NCI-H2227 (cell line): ENCODE data around the gene TEAD1.
A peak's percentile ranks its signal among the peaks of the same experiment; 100 is the strongest.

Source experiments
- DNase-seq: peaks from one replicate; lab custom pipeline; 2025; ENCODE audit not compliant: unreplicated experiment; lab: John Stamatoyannopoulos, UW

Gene TEAD1

GRCh38 chr11:12925520-12925919 is 251.3 kb downstream of the TEAD1 start:
- no peak for DNase-seq

- no peak for DNase-seq
Observed at GRCh38 chr11:12927221-12927620, 253.0 kb downstream of the TEAD1 start.

GRCh38 chr11:12927886-12928285 is 253.7 kb downstream of the TEAD1 start:
- DNase-seq, result no peak

GRCh38 chr11:12930850-12931249 is 256.6 kb downstream of the TEAD1 start:
- DNase-seq, result no peak

GRCh38 chr11:12932485-12932884 is 258.3 kb downstream of the TEAD1 start:
- DNase-seq, result no peak

- DNase-seq, result no peak
Observed at GRCh38 chr11:12936200-12936599, 262.0 kb downstream of the TEAD1 start.

GRCh38 chr11:12938590-12939247 is 264.5 kb downstream of the TEAD1 start:
- no peak for DNase-seq

GRCh38 chr11:12941671-12942070 is 267.4 kb downstream of the TEAD1 start:
- DNase-seq, result no peak

GRCh38 chr11:12942157-12942556 is 267.9 kb downstream of the TEAD1 start:
- no peak for DNase-seq

DNA sequence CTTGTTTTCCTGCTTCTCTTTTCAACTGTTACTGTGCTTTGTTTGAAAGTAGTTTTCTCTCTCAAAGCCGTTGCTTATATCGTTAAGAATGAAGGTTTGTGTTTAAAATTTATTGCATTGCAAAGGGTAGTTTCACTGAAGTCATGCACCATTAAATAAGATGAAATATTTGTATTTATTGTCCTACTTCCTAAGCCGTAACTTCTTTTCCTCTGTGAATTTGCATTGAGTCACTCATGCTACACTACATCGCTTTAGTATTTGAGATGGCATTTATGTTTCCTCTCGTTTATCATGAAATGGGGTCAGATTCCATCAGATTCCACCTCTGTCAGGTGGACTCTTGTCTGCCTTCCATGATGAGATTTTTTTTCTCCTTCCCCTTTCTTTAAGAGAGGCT is 269.1 kb downstream of the TEAD1 start:
- no peak for DNase-seq

DNA sequence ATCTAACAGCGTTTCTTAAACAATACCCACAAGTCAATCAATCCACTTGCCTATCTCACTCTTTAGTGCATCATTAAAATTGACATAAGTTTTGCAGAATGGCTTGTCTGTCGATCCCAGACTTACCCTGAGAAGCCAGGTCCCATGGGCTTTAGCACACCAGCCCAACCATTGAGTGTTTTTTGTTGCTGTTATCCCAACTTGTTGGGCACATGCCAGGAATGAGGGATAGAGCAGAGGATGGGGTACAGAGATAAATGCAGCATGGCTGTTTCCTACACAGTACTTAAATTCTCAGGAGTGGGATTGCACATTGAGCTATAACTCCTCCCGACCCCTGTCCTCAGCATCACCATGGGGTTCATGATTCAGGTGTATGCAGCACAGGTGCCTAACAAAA is 270.7 kb downstream of the TEAD1 start:
- no peak for DNase-seq

DNA sequence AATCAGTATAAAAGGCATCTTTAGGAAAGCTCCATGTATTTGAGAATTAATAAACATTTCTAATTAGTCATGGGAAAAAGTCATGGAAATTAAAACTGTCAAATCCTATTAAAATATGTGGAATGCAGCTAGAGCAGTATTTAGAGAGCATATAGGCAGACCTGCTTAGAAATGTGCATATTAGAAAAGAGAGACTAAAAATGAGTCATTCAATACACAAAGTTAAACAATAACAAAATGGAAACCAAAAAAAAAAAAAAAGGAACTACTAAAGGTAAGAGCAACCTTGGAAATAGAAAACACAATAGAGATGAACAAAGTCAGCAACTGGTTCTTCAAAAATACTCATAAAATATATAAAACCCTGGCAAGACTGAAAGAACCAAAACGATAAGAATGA is 275.2 kb downstream of the TEAD1 start:
- DNase-seq, result no peak

DNA sequence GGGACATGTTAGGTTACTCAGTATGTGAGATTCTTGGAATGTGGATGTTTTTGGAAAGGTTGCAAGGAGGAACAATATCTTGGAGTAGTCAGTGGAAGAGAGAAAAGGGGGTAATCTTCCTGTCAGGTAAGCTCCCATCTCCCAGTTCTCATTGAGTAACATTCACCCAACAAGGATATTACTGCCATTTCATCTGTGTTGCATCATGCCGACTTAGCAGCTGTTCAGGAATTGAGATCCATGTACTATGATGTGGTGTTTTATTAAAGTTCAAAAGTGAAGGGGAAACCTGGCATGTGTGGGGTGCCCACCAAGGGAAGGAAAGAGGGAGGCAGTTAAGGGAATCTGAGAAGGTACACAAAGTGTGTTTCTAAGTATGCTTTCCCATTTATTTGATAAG is 276.4 kb downstream of the TEAD1 start:
- DNase-seq, result no peak

DNA sequence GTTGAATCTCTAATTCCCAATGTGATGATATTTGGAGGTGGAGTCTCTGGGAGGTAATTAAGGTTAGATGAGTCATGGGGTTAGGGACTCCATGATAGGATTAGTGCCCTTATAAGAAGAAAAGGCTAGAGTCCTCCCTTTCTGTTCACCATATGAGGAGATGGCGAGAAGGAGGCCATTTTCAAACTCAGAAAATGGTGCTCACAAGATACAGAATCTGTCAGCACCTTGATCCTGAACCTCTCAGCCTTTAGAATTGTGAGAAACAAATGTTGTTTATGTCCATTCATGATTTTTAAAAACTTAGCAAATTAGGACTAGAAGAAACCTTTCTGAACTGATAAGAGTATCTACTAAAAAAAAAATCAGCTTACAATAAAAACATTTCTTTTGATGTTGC is 277.2 kb downstream of the TEAD1 start:
- DNase-seq, result no peak

- no peak for DNase-seq
Observed at GRCh38 chr11:12952094-12952493, 277.9 kb downstream of the TEAD1 start.

DNA sequence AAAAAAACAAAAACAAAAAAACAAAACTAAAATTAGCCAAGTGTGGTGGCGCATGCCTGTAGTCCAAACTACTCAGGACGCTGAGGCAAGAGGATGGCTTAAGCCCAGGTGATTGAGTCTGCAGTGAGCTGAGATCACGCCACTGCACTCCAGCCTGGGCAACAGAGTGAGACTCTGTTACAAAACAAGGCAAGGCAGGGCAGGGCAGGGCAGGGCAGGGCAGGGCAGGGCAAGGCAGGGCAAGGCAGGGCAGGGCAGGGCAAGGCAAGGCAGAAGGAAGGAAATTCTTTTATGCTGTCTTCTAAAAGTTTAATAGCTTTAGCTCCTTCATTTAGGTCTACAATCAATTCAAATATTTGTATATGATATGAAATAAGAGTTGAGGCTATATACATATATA is 284.8 kb downstream of the TEAD1 start:
- DNase-seq, result no peak

GRCh38 chr11:12961615-12962014 is 287.4 kb downstream of the TEAD1 start:
- DNase-seq, result no peak

DNA sequence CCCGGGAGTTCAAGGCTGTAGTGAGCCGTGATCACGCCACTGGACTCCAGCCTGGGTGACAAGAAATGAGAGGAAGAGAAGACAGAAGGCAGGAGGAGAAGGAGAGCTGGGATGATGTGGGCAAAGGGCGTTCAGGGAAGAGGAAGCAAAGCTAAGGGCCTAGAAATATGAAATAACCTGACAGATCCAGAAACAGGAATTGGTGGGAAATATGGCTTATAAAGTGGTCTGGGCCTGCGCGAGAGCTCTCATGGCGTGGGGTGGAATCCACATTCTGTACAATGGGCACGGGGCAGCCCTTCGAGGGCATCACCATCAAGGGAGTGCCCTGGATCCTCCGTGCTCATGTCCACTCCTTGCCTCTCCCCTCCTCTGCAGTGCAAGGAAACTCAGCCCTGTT is 288.1 kb downstream of the TEAD1 start:
- DNase-seq, result no peak

DNA sequence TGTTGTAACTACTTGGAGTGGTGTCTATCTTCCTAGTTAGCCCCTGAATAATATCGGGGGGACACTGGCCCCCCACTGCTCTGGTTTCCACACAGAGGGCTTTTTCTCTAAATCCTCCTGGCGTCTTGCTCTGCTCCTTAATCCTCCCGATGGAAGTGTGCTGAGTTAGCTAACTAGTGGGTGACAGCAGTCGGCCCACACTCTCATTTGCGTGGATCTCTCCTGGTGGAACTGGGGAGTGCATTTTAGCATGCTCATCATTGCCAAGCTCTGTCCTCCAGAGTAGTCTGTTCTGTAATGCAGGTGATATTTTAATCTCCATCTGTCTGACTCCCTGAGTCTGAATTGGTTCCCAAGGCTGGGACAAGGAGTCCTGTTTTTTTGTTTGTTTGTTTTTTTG is 288.8 kb downstream of the TEAD1 start:
- no peak for DNase-seq

DNA sequence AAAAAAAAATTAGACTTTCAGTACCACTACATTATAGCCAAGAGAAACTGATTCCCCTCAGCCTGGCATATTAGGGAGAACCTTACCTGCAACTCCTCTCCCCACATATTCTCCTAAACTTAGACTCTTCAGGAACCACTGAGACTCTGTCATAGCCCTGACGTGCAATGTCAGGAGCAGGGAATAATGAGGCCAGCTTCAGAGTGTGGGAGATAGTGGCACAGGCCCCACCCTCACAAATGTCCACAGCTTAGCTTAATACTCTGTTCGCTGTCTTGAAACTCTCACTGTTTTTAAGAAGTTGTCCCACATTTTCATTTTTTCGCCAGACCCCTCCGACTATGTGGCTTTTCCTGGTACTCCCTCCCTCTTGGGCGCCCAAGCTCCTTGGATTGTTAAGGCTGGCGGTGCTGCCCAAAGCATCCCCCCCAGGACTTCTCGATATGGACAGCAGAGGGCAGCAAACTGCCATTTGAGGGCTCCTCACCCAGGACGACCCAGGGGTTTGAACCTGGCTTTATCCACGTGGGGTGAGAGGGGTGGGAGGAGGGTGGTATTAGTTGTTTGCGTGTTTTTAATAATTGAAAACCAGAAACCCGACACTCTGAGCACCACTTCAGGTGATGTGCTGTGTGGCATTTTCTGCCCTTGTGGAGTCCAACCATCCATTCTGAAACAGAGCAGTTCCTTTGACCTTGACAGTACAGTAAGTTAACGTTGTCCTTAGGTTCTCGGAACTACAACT is 289.7 kb downstream of the TEAD1 start:
- DNase-seq, result peak; percentile 82

GRCh38 chr11:12964650-12965049 is 290.4 kb downstream of the TEAD1 start:
- no peak for DNase-seq

GRCh38 chr11:12966002-12966401 is 291.8 kb downstream of the TEAD1 start:
- DNase-seq, result no peak

- DNase-seq, result no peak
Observed at GRCh38 chr11:12968101-12968500, 293.9 kb downstream of the TEAD1 start.
